OCI-LY3 (cell line): ENCODE results near the gene CXCL5.

Experiments used
- H2AFZ ChIP-seq: fragments of 200-600, 300-600 bp; shearing (Covaris generic); 2 replicates; pipeline ENCODE4 v1.6.0; 2014; ENCODE audit warnings: antibody characterized with exemption, low read depth, low read length
- H3K27ac ChIP-seq: fragments of 200-600, 300-600 bp; sonication (generic); 2 replicates; pipeline ENCODE4 v1.5.1; 2014; ENCODE audit warnings: mild to moderate bottlenecking, low read length, moderate library complexity, mixed read lengths
- H3K27me3 ChIP-seq: fragments of 200-600, 300-600 bp; sonication (generic); 2 replicates; pipeline ENCODE4 v1.6.1; 2014; ENCODE audit warnings: low read depth, low read length, mixed read lengths
- H3K36me3 ChIP-seq: fragments of 200-600, 300-600 bp; sonication (generic); replicated peaks from 2 replicates; pipeline ENCODE3; 2014; ENCODE audit warnings: low read depth, low read length, mixed read lengths
- H3K4me1 ChIP-seq: fragments of 300-600, 200-600 bp; sonication (generic); 2 replicates; pipeline ENCODE4 v1.6.1; 2014; ENCODE audit warnings: low read length, mixed read lengths
- H3K4me2 ChIP-seq: fragments of 200-600, 300-600 bp; sonication (generic); 2 replicates; pipeline ENCODE4 v1.6.1; 2014; ENCODE audit warnings: low read length, mixed read lengths
- H3K4me3 ChIP-seq: fragments of 300-600, 200-600 bp; sonication (generic); 2 replicates; pipeline ENCODE4 v1.5.1; 2014; ENCODE audit warnings: antibody characterized with exemption, mild to moderate bottlenecking, low read length, moderate library complexity
- H3K79me2 ChIP-seq: fragments of 300-600, 200-600 bp; shearing (Covaris generic); 2 replicates; pipeline ENCODE4 v1.6.1; 2014; ENCODE audit warnings: mild to moderate bottlenecking, low read length, mixed read lengths
- H3K9ac ChIP-seq: fragments of 300-600, 200-600 bp; shearing (Covaris generic); 2 replicates; pipeline ENCODE4 v1.6.0; 2014; ENCODE audit warnings: mild to moderate bottlenecking, low read length, moderate library complexity
- H3K9me3 ChIP-seq: fragments of 200-600, 300-600 bp; shearing (Covaris generic); 2 replicates; pipeline ENCODE4 v1.6.1; 2014; ENCODE audit warnings: low read length, mixed read lengths; ENCODE audit not compliant: insufficient read depth
- H4K20me1 ChIP-seq: fragments of 200-600, 300-600 bp; sonication (generic); 2 replicates; pipeline ENCODE4 v1.6.1; 2016; ENCODE audit warnings: low read length, mixed read lengths; ENCODE audit not compliant: insufficient read depth
- EZH2phosphoT487 ChIP-seq: fragments of 200-600 bp; shearing (Covaris generic); IDR thresholded peaks from 2 replicates; pipeline ENCODE4 v1.6.1; 2018; ENCODE audit warnings: antibody characterized with exemption, mixed run types, low read depth
- TF ChIP-seq, protein P1 (sequence below): fragments of 200-600, 300-600 bp; sonication (generic); IDR thresholded peaks from 2 replicates; pipeline ENCODE4 v1.5.1; 2014; ENCODE audit warnings: antibody characterized with exemption, low read length, low read depth

CXCL5 gene

DNA sequence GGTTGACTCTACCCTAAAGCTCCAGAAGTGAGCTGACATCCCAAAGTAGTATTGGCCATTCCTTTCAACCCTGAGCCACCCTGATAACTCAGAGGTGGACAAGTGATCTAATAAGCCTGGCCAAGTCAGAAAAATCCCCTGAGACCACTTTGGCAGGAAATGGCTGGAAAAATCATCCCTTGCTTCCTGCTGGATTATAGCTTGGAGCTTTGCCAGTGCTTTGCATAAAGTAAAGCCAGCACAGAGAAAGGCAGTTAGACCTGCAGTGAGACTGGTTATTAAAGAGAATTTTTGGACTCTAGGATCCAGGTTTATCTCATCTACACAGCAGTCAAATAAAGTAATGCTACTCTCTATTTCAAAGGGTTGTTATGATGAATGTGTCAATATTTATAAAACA, 33.6 kb upstream of the CXCL5 start:
- H3K9me3 ChIP-seq = no peaks in the 10 kb centered on the region
- H3K4me3 ChIP-seq = no peak overlapping the region
- no peaks in the 10 kb centered on the region for H3K79me2 ChIP-seq
- no peak for TF ChIP-seq EZH2phosphoT487
- TF ChIP-seq, protein P1, sequence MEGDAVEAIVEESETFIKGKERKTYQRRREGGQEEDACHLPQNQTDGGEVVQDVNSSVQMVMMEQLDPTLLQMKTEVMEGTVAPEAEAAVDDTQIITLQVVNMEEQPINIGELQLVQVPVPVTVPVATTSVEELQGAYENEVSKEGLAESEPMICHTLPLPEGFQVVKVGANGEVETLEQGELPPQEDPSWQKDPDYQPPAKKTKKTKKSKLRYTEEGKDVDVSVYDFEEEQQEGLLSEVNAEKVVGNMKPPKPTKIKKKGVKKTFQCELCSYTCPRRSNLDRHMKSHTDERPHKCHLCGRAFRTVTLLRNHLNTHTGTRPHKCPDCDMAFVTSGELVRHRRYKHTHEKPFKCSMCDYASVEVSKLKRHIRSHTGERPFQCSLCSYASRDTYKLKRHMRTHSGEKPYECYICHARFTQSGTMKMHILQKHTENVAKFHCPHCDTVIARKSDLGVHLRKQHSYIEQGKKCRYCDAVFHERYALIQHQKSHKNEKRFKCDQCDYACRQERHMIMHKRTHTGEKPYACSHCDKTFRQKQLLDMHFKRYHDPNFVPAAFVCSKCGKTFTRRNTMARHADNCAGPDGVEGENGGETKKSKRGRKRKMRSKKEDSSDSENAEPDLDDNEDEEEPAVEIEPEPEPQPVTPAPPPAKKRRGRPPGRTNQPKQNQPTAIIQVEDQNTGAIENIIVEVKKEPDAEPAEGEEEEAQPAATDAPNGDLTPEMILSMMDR = no peak
- H3K27me3 ChIP-seq = peaks cover 2% of the 10 kb centered on the region; the same call in 1 of the 2 replicates
- no peaks in the 10 kb centered on the region for H3K36me3 ChIP-seq
- no peak overlapping the region for H3K27ac ChIP-seq
- H3K9ac ChIP-seq = no peak overlapping the region
- H3K4me2 ChIP-seq = no peak overlapping the region
- no peaks in the 10 kb centered on the region for H3K4me1 ChIP-seq
- no peaks in the 10 kb centered on the region for H4K20me1 ChIP-seq
- no peak overlapping the region for H2AFZ ChIP-seq

GRCh38 chr4:74031576-74031975, 33.1 kb upstream of the CXCL5 start:
- no peak overlapping the region for H3K9ac ChIP-seq
- no peak for TF ChIP-seq EZH2phosphoT487
- TF ChIP-seq, protein P1 = no peak
- H2AFZ ChIP-seq = no peak overlapping the region
- H3K79me2 ChIP-seq = no peaks in the 10 kb centered on the region
- H3K9me3 ChIP-seq = no peaks in the 10 kb centered on the region
- H3K27ac ChIP-seq = no peak overlapping the region
- no peaks in the 10 kb centered on the region for H3K36me3 ChIP-seq
- H4K20me1 ChIP-seq = no peaks in the 10 kb centered on the region
- H3K4me3 ChIP-seq = no peak overlapping the region
- H3K4me2 ChIP-seq = no peak overlapping the region
- H3K4me1 ChIP-seq = no peaks in the 10 kb centered on the region
- H3K27me3 ChIP-seq = peaks cover 2% of the 10 kb centered on the region; the same call in 1 of the 2 replicates

- Histone ChIP-seq H3K4me2 (no peak overlapping the region), H3K9ac (no peak overlapping the region)
Measured at GRCh38 chr4:74030285-74030684, 31.8 kb upstream of the CXCL5 start.

GRCh38 chr4:74028504-74028903, 30.0 kb upstream of the CXCL5 start:
- Histone ChIP-seq H3K27ac (no peak overlapping the region), H3K4me2 (no peak overlapping the region), H3K4me3 (no peak overlapping the region)

More at GRCh38 chr4:74030285-74030684, 31.8 kb upstream of the CXCL5 start:
- Histone ChIP-seq H4K20me1 (no peaks in the 10 kb centered on the region), H3K9me3 (no peaks in the 10 kb centered on the region), H3K36me3 (no peaks in the 10 kb centered on the region), H3K4me3 (no peak overlapping the region), H3K27me3 (no peaks in the 10 kb centered on the region), H2AFZ (no peak overlapping the region), H3K79me2 (no peaks in the 10 kb centered on the region), H3K4me1 (no peaks in the 10 kb centered on the region), H3K27ac (no peak overlapping the region)
- TF ChIP-seq, protein P1 = no peak
- TF ChIP-seq EZH2phosphoT487 = no peak

More at GRCh38 chr4:74028504-74028903, 30.0 kb upstream of the CXCL5 start:
- H3K79me2 ChIP-seq = no peaks in the 10 kb centered on the region
- TF ChIP-seq, protein P1 = no peak
- TF ChIP-seq EZH2phosphoT487 = no peak
- H3K9me3 ChIP-seq = no peaks in the 10 kb centered on the region
- H3K4me1 ChIP-seq = no peaks in the 10 kb centered on the region
- H3K36me3 ChIP-seq = no peaks in the 10 kb centered on the region
- H4K20me1 ChIP-seq = no peaks in the 10 kb centered on the region
- no peak overlapping the region for H3K9ac ChIP-seq
- H3K27me3 ChIP-seq = no peaks in the 10 kb centered on the region
- H2AFZ ChIP-seq = no peak overlapping the region
